Mucosa of descending colon (tissue), 3 donors: ENCODE data around the gene ATP8A1. TPM values are rescaled to one million over a fixed set of nuclear protein-coding genes. Genes with fewer than 3 reads are reported as not detected.

Experiments
- ATAC-seq: fragments of 200-7000 bp; cut with Tn5 transposase; one replicate; pipeline ENCODE4 v1.9.1; 2020; ENCODE audit warnings: mild to moderate bottlenecking, moderate library complexity
- DNase-seq, 3 donors: peaks; one replicate each; pipeline ENCODE4 v3.0.0-alpha.2; 2020
- H3K36me3 ChIP-seq: fragments of 200-600 bp; one replicate; pipeline ENCODE4 v1.8.0; 2021; ENCODE audit warnings: low read depth, mild to moderate bottlenecking
- H3K4me1 ChIP-seq: fragments of 200-600 bp; one replicate; pipeline ENCODE4 v1.8.0; 2021; ENCODE audit warnings: low read depth, mild to moderate bottlenecking
- H3K4me3 ChIP-seq: fragments of 200-600 bp; one replicate; pipeline ENCODE4 v1.8.0; 2021; ENCODE audit warnings: mild to moderate bottlenecking
- H3K9me3 ChIP-seq: fragments of 200-600 bp; one replicate; pipeline ENCODE4 v1.8.0; 2021; ENCODE audit warnings: mild to moderate bottlenecking
- CTCF ChIP-seq: fragments of 200-600 bp; IDR thresholded peaks from one replicate; pipeline ENCODE4 v1.8.0; 2022; ENCODE audit warnings: antibody characterized with exemption, mild to moderate bottlenecking
- intact Hi-C, 2 donors: fragments of 100-400 bp; cut with DNase I in 1 of 2; cut with micrococcal nuclease in 1 of 2; formaldehyde crosslinking; loops; one replicate each; pipeline versions ENCODE4 v1.11.0 to v1.11.1; 2022; cut with DNase I, micrococcal nuclease
- total RNA-seq, 3 donors: library from RNA; stranded (reverse); fragmentation: NEBNext Ultra II Directional in 2 of 3; extraction: Animal tissue kit (Norgen Biotek cat#: 25700) in 2 of 3; gene quantifications; one replicate each; pipeline versions ENCODE4 v1.2.1 to v1.2.4, GENCODE V29; 2021 to 2023
- donor health status: DM: no; HTN: no; CAD: no; lungs with moderate emphysema.
- donor health status: DM: no; HTN: no; CAD: no.
- donor health status: DM: no; HTN: yes; CAD: no.

The ATP8A1 gene
- total RNA-seq, 3 donors from 2014 or later = 40.3 to 92.0 (median 41.1) TPM

DNA sequence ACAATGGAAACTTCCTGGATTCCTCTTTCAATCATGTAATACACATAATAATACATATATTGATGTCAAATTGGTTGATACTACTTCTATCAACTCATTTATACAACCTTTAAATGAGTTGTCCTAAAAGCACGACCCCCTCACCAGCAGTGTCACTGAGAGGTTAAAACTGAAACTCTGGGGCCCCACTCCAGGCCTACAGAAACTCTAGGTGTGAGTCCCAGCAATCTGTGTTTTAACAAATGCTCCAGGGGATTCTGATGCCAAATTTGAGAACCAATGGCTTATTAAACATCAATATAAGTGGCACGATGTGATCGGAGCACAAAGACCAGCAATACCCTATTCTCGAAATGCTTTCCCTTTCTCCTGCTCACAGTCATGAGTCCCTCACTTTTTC lies 47.9 kb downstream of the ATP8A1 start:
- Histone ChIP-seq H3K9me3 (no peaks in the 10 kb centered on the region), H3K4me1 (no peaks in the 10 kb centered on the region), H3K36me3 (no peaks in the 10 kb centered on the region), H3K4me3 (no peak overlapping the region)
- intact Hi-C loops = no loop called here
- TF ChIP-seq CTCF = no peak
- DNase-seq (no peak), ATAC-seq (no peak)

DNA sequence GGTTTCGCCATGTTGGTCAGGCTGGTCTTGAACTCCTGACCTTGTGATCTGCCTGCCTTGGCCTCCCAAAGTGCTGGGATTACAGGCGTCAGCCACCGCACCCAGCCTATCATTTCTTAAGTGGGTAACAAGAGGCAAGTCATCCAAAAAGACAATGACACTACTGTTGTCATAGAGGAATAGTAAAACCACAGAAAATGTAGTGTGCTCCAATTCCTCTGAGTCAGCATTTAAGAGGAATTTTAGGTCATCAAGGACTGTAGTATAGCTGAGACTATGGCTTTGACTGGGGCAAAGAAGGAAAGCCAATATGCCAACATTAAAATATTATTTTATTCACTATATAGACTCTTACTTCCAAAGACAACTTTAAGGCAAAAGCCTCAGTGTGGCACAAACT lies 48.4 kb downstream of the ATP8A1 start:
- DNase-seq = no peak
- Histone ChIP-seq H3K9me3 (no peaks in the 10 kb centered on the region), H3K4me3 (no peak overlapping the region), H3K36me3 (no peaks in the 10 kb centered on the region), H3K4me1 (no peaks in the 10 kb centered on the region)
- no peak for ATAC-seq
- intact Hi-C loops = no loop called here
- TF ChIP-seq CTCF = no peak

GRCh38 chr4:42607011-42607726 lies 49.7 kb downstream of the ATP8A1 start:
- no peak overlapping the region for H3K4me3 ChIP-seq
- intact Hi-C loops = no loop called here
- H3K4me1 ChIP-seq = no peaks in the 10 kb centered on the region
- H3K36me3 ChIP-seq = no peaks in the 10 kb centered on the region
- DNase-seq (no peak), ATAC-seq (no peak)
- no peak for TF ChIP-seq CTCF
- no peaks in the 10 kb centered on the region for H3K9me3 ChIP-seq

DNA sequence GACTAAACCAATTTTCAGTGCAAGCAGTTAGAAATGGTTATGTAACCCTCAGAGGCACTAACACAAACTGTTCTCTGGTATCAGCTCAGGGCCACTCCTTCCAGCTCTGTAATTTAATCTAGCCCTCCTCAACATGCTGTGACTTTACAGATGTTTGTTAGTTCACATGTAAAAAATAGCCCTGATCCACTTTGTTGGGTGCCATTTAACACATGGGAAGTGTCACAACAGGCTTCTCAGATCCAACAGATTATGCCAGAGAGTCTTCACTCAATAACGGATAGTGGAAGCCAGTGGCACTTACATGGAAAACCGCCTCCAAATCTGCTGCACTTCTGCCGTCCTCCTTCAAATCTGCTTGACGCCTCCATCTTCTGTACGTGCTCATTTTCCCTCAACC lies 51.6 kb downstream of the ATP8A1 start:
- DNase-seq (no peak), ATAC-seq (no peak)
- no peaks in the 10 kb centered on the region for H3K9me3 ChIP-seq
- intact Hi-C loops = no loop called here
- no peaks in the 10 kb centered on the region for H3K4me1 ChIP-seq
- no peaks in the 10 kb centered on the region for H3K36me3 ChIP-seq
- TF ChIP-seq CTCF = no peak
- H3K4me3 ChIP-seq = no peak overlapping the region

DNA sequence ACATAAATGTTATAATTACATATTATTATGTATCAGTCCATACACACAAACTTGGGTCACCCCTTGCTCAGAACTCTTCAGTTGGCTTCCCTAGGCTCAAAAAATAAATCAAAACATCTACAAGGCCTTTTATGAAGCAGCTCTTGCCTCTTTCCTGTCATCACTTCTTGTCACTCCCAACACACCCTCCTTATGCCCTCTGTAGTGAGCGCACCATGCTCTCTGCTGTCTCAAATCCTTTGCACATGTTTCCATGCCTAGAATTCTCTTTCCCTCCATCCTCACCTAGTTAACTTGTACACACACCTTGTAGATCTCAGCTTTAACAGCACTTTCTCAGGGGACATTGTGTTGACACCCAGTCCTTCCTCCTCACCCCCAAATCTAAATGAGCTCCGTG lies 53.0 kb downstream of the ATP8A1 start:
- no peak for DNase-seq
- no peaks in the 10 kb centered on the region for H3K36me3 ChIP-seq
- TF ChIP-seq CTCF = no peak
- no peaks in the 10 kb centered on the region for H3K4me1 ChIP-seq
- H3K4me3 ChIP-seq = no peak overlapping the region
- H3K9me3 ChIP-seq = no peaks in the 10 kb centered on the region
- intact Hi-C loops = no loop called here
- no peak for ATAC-seq

DNA sequence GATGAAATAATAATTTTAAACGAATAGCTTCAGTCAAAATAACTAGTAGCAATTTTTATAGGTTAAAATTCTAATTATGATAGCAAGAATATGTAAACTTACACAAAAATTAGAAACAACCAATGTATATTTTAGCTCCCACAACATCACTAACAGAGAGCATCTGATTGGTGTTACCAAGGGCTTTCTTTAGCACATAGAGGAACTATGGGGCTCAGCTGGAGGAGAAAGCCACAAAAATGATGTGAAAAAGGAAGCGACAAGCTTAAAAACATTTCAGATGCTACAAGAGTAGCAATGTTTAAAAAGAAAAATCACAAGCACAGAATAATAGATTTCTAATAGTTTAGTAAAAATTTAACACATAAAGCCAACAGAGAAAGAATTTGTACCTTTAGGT lies 56.3 kb downstream of the ATP8A1 start:
- intact Hi-C loops = no loop called here

More for the DNA sequence above, 56.3 kb downstream of the ATP8A1 start:
- Histone ChIP-seq H3K36me3 (no peaks in the 10 kb centered on the region), H3K4me1 (no peaks in the 10 kb centered on the region), H3K9me3 (no peaks in the 10 kb centered on the region), H3K4me3 (no peak overlapping the region)
- DNase-seq (no peak), ATAC-seq (no peak)
- TF ChIP-seq CTCF = no peak
